NCI-H146 treated with DMSO at 0.1 percent for 48 hours (cell line): ENCODE data around the gene METTL13.

Experiments
- DNase-seq: peaks from one replicate; lab custom pipeline; 2025; ENCODE audit not compliant: unreplicated experiment; lab: John Stamatoyannopoulos, UW

The METTL13 gene

GRCh38 chr1:171802207-171802606 is 20.7 kb downstream of the METTL13 start:
- DNase-seq = no peak

GRCh38 chr1:171803045-171803444 is 21.6 kb downstream of the METTL13 start:
- DNase-seq = no peak

GRCh38 chr1:171803461-171804022 is 22.1 kb downstream of the METTL13 start:
- no peak for DNase-seq

- no peak for DNase-seq
Measured at GRCh38 chr1:171805395-171806115, 24.1 kb downstream of the METTL13 start.

- DNase-seq = no peak
Measured at GRCh38 chr1:171807556-171807955, 26.1 kb downstream of the METTL13 start.

- DNase-seq = no peak
Measured at GRCh38 chr1:171809834-171810233, 28.4 kb downstream of the METTL13 start.

GRCh38 chr1:171811672-171812071 is 30.2 kb downstream of the METTL13 start:
- no peak for DNase-seq

GRCh38 chr1:171814692-171815091 is 33.2 kb downstream of the METTL13 start:
- DNase-seq = no peak

GRCh38 chr1:171816300-171816901 is 34.9 kb downstream of the METTL13 start:
- no peak for DNase-seq

- peak; percentile 56 for DNase-seq
Measured at GRCh38 chr1:171817511-171818265, 36.2 kb downstream of the METTL13 start.

- no peak for DNase-seq
Measured at GRCh38 chr1:171819946-171820345, 38.5 kb downstream of the METTL13 start.

- DNase-seq = no peak
Measured at GRCh38 chr1:171826973-171827372, 45.5 kb downstream of the METTL13 start.

- DNase-seq = no peak
Measured at GRCh38 chr1:171828794-171829193, 47.3 kb downstream of the METTL13 start.

GRCh38 chr1:171833091-171833825 is 51.8 kb downstream of the METTL13 start:
- DNase-seq = no peak

GRCh38 chr1:171834821-171835220 is 53.4 kb downstream of the METTL13 start:
- DNase-seq = no peak

GRCh38 chr1:171835891-171836290 is 54.4 kb downstream of the METTL13 start:
- DNase-seq = no peak

GRCh38 chr1:171841050-171841910 is 59.8 kb downstream of the METTL13 start, which contains the start of gene DNM3:
DNM3 (plus strand) TSS chr1:171841498; CDS start chr1:171841657, 159 bp downstream.
- DNase-seq = peak; percentile 70

- peak; percentile 71 for DNase-seq
Measured at GRCh38 chr1:171841931-171842761, 60.7 kb downstream of the METTL13 start.

GRCh38 chr1:171844381-171844780 is 62.9 kb downstream of the METTL13 start:
- DNase-seq = no peak
